NCI-H2081 (cell line): ENCODE data around the gene PRKCZ.
"Not testable (repeated sequence)": the region's sequence is repeated elsewhere in the genome, so short reads cannot be mapped to it uniquely, and the experiment has no call there.

Source experiments
- DNase-seq, 2 experiments: peaks; one replicate each; lab custom pipeline; 2025; lab: John Stamatoyannopoulos, UW

The PRKCZ gene

DNA sequence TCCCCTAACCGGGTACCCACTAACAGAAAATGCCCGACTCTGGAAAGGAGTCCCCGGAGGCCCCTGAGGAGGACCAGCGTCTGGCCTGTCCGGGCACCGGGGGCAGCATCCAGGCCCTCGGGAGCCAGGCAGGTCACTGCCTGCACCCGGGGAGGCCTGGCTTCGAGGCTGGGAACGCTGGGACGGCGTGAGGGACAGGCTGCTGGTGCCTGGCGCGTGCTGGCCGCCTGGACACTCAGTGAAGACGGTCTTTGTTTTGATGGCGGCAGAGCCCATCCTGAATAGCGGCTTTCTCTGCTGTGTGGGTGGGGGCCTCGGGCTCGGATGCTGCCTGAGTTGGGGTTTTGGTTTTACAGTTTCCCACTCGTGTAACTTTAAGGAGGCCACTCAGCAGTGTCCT, 37.6 kb downstream of the PRKCZ start:
- no peak for DNase-seq

DNA sequence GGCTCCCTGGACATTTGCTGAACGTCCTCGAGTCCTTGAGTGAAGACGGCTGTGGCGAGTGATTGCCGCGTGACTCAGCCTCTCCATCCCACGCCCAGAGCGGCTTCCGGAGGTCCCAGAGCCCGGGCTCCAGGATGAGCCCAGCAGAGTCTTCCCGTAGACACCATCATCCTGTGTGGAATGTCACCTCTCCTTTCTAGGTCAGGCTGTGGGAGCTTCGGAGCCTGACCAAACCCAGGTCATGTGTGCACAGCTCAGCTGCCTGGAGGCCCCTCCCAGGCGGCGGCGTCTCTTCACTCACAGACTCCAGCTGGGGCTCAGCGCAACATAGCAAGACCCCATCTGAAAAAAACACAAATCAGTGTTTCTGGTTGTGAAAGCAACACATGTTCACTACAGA, 38.2 kb downstream of the PRKCZ start:
- DNase-seq: no peak

DNA sequence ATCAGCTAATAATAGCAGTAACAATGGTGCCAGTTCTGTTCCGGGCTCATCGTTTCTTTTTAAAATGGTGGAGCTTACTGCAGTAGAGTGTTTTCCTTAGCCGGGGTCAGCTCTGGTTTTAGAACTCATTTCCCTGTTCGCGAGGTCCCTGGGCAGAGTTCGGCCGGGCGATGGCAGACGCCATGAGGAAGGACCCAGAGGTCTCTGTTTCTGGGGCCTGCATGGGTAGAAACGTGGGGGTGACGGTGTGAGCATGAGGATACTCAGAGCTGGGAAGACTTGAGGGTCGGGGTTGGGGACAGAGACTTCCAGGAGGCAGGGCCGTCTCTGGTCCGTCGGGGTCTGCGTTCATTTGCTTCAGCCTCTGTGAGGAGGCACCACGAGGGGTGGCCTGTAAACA, 38.8 kb downstream of the PRKCZ start:
- DNase-seq: no peak

DNA sequence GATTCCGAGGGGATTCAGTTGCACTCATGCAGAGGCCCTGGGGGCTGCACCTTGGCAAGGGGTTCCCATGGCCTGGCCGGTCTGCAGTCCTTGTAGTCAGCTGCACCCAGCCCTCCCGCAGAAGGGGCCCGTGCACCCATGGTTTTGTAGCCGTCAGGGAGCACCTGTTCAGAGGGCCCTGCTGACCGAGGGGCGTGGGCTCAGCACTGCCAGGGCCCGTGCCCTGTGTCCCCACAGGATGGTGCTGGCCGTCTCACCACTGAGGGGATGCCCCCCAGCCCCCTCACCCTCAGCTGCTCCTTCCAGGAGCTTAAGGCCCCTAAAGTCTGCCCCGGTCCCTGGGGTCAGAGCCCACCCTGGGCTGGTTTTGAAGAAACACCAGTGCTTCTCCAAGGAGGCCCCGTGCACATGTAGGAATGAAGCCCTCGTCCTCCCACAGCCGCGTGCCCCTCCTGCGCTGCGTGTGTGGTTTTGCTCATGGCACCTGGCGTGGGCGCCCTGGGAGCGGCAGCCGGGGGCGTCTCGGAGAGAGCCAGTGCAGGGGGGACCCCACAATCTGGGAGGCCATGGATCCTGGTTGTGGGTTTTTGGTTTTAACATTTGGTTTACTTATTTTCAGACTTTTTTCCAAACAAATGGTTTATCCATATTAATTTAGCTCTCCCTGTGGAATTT, 40.1 kb downstream of the PRKCZ start:
- DNase-seq: no peak

DNA sequence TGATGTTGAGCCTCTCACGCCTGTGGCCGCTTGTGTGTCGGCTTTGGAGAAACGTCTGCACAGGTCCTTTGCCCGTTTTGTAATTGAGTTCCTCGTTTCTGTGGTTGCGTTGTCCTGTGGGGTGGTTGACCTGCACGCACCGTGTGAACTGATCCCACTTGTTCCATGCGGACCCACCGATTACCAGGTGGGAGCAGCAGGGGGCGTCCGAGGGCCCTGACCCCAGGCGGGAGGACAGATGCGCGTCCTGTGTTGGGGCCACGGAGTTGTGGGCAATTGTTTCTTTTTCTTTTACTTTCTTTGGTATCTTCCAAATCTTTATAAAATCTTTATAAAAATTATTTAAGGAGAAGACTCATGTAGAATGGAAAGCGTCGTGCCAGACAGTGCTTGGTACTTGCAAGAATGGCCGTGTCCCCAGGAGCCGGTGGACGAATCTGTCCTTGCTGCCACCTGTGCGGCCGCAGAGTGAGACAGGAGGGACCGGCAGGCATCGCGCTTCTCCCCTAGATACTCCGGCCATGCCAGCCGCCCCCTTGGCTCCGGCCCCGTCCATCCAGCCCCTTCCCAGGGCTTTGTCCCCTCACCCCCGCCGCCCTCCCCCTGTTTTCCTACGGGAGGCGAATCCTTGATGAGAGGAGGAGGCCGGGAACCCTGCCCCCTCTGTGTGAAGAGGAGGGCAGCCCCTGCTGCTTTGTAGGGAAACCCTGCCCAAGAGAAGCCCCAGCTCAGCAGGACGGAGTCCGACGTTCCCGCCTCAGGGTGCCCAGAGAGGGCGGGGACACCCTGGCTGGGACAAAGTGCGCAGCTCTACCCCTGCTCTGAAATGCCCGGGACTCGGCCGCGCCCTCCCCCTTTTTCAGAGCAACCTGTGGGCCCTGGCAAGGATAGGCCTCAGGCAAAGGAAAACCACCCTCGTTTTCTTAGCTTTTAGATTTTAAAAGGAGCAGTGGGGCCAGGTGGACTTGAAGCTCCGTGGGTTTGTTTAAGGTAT, 41.7 kb downstream of the PRKCZ start:
- DNase-seq: no peak

DNA sequence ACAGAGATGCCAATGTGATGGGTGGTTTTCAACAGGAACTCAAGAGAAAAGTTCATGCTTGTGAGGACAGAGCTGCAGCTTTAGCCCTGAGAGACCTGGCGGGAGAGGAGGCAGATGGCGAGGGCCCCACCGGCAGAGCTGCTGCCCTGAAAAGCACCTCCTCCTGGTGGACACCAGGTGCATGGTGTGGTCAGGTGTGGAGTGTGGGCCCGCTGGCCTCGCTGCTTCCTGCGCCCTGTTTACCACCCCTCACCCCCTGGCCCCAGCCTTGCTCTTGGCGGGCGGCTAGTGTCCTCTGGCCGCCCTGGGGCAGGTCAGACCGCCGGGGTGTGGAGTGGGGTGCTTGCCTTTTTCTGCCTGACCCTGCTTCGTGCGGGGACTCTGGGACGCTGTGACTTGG, 42.8 kb downstream of the PRKCZ start:
- DNase-seq: no peak

DNA sequence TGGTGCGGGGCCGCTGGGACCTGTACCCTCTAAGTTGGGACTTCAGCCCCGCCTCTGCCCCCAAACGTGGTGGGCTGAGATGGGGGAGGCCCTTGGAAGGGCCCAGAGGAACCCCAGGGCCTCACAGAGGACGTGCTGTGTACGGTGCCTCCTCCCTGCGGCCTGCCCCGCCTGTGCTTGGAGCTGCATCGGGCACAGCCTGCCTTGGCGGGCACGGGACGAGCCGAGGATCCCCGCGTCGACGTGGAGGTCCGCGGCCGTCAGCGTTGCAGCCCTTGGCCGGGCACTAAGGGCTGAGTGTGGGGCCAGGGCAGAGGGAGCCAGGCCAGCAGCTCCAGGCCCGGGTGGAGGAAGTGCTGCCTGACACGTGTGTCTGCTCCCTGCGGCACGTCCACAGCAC, 43.4 kb downstream of the PRKCZ start:
- DNase-seq: no peak

DNA sequence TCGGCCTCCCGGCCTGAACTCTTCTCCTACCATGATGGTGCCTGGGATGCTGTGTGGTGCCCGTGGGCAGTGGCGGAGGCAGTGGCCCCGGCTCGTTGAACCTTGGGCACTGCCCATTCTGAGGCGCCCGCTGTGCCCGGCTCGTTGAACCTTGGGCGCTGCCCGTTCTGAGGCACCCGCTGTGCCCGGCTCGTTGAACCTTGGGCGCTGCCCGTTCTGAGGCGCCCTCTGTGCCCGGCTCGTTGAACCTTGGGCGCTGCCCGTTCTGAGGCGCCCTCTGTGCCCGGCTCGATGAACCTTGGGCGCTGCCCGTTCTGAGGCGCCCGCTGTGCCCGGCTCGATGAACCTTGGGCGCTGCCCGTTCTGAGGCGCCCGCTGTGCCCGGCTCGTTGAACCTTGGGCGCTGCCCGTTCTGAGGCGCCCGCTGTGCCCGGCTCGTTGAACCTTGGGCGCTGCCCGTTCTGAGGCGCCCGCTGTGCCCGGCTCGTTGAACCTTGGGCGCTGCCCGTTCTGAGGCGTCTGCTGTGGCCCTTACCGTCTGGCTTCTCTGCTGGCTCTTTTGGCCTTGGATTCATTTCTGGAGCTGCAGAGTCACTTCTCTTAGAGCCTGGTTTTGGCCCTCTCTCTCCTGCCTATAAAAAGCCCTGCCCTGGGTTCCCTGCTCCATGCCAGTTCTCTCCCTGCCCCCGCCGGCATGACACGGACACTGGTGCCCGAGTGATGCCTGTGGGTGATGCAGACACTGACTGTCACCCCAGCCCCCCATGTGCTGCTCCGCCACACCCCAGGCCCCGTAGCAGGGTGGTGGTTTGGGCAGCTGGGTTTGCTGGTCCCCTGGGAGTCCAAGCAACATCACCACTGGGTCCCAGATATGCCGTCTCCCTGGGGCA, 44.3 kb downstream of the PRKCZ start:
- DNase-seq: not testable (repeated sequence)

DNA sequence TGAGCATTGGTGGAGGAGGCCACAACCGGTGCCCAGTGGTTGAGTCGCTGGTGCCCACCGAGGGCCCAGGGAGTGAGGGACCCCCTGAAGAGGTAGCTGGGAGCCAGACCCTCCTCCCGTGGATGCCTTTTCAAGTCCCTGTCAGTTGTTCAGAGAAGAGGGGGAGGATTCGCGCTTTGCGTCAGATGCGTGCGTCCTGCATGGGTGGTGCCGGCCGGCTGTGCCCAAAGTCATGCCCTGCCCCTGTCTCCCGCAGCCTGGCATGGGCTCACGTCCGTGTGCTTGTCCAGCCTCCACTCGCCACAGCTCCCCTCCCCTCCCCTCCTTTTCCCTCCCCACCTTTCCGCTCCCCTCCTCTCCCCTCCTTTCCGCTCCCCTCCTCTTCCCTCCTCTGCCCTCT, 45.2 kb downstream of the PRKCZ start:
- DNase-seq: no peak

DNA sequence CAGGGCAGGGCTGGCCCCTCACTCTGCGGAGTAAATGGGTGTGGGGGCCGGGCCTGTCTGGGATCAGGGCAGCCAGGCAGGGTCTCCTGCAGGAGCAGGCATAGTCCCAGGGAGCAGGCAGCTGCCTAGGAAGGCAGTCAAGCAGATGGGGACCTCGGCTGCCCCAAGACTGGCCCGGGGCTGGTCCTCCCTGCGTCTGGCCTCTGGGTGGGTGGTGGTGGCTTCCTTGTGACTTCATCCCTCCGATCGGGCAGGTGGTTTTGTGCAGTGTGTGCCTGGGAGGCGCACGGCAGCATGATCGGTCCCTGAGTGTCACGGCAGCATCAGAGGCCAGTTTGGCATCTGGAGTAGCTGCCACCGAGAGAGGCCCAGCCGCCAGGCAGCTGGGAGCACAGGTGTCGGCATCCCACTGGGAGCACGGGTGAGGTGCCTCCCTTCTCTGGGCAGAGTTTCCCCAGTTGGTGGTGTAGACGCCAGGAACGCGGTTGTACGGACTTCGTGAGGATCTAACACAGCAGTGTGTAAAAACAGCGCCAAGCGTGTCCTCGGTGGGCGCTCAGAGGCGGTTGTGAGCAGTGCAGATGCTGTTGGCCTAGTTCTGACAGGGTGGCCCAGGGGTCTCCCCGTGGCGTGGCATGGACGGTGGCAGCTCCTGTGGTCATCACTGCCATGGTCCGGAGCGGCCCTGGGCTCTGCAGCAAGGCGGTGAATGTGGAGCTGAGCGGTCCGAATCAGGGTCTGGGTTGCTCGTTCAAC, 45.9 kb downstream of the PRKCZ start:
- DNase-seq: no peak

DNA sequence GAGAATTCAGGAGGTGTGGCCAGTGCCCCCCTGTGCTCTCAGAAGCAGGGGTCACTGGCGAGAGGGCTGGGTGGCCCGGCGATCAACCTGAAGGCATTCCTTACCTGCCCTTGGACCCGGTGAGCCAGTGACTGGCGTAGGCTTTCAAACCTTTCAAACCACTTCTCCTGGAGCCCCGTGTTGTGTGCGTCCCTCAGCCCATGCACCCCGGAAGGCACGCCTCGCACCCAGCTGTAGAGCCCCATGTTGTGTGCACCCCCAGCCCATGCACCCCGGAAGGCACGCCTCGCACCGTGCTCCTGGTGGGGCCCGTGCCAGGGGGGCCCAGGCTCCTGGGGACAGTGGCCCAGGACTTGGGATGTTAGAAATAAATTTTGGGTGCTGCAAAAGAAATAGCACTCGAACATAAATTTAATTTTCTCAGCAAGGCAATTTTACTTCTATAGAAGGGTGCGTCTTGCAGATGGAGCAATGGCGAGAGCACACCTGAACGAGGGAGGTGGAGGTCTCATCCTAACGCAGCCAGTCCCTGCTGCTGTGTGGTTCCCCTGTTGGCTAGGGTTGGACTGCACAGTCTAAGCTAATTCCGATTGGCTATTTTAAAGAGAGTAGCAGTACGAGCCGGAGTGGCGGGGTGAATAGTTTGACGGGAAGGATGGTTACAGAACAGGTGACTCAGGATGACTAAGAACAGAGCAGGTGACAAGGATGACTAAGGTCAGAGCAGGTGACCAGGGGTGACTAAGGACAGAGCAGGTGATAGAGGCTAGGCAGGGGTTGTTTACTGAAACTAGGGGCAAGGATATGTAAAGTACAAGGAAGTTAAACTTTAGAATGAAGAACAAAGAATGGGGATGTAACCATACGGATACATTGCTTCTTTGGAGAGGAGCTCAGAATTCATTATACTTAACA, 47.4 kb downstream of the PRKCZ start:
- DNase-seq: no peak

DNA sequence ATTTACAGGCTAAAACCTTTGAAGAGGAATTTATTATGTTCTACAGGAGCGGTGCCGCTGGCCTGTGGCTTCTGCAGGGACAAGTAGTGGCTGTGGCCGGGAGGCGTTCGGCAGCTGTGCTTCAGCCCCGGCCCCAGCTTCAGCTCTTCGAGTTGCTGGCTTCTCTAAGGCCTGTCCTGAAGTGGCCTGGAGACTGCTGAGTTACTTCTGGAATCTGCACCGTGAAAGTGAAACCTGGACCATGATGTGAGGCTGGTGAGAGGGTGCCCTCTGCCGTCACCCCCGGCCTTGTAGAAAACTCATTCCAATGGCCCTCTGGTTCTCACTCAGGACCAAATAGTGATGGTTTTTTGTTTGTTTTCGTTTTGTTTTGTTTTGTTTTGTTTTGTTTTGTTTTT, 48.1 kb downstream of the PRKCZ start:
- DNase-seq: no peak

DNA sequence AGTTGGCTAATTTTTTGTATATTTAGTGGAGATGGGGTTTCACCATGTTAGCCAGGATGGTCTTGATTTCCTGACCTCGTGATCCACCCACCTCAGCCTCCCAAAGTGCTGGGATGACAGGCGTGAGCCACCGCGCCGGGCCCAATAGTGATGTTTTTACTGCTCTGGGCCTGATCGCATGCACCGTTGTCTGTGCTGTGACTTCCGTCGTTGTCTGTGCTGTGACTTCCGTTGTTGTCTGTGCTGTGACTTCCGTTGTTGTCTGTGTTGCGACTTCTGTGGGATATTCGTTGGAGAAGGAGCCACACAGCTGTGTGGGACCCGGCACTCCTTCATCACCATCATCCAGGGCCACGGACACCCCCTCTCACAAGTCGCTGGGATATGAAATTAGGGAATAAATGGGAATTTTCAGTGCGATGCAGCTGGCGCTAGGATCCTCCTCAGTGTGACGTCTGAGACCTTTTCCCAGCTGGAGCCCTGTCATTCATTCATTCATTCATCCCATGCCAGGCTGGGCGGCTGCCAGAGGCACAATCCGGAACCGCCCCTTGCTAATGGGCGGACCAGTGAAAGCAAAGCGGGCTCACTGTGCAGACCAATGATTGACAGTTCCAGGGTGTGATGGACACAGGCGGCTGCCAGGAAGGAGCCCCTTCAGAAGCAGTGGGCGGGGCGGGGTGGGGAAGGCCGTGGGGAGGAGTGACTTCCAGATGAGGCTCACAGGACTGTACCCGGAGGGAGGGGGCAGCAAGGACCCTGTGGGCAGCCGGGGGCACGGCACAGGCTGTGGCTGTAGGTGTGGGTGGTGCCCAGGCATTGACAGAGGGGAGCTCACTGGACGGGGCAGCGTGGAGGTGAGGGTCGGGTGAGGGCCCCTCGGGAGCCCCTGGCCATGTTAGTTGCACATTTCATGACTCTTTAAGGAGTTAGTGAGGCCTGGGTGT, 48.9 kb downstream of the PRKCZ start:
- DNase-seq: no peak

DNA sequence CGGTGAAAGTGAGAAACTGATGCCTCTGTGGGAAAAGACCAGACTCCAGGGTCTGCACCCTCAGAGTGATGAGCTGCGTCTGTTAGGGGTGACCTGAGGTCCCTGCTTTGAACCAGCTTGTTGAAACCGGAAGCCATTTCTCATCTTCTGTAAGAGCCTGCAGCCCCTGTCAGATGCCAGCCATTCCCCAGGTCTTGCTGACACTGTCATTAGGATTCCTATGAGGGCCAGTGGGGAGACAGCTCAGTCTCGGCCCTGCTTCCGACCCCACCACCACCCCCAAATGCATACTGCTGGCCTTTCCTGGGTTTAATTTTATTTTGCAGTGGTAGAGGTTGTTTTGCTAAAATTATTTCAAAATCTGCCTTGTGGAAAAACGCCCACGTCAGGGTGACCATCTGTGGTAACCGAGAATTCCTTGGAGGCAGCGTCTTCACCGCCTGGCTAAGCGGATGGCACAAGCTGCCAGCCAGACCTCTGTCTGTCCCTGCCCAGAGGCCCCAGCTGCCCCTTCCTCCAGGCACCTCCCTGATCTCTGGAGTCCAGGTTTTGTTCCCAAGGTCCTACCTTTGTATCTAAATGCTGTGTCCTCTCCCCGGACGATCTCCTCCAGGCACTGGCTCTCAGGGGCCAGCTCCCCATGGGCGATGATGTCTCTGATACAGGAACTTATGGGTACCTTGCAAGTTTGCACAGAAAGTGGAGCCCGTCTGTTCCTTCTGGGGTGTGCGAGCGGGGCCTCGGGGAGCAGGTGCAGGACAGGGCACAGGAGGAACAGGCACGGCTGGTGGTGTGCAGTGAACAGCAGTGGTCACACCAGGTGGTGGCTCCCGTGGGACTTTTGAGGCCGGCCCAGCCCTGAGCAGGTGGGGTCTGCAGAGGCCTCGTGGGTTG, 49.9 kb downstream of the PRKCZ start:
- no peak for DNase-seq

DNA sequence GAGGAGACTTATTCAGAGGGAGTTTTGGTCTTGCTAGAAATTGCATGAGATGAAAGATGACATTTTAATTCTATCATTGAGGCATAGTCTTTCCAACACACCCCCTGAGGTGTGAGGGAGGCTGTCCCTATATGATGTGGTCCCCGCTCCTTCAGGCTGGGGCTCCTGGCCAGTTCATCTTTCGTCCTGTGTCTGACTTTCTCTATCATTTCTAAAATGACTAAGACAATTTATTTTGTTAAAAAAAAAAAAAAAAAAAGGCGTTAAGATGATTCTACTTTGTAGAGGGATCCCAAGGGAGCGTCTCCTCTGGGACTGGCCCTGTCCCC, 50.5 kb downstream of the PRKCZ start:
- DNase-seq: no peak

DNA sequence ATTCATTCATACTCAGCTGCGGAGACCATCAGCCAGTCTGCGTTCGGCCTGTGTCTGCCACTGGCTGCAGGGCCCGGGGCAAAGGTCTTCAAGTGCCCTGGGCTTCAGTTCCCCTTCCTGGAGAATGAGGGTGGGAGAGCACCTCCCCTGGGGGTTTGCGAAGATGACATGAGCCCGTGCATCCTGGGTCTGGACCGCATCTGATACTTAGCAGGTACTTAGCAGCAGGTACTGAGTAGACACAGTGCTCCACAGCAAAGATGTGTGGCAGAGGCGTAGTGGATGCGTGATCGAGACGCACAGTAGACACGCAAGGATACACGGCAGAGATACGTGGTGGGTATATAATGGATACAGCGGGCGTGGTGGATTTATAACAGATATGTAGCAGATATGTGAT, 51.3 kb downstream of the PRKCZ start:
- DNase-seq: no peak

DNA sequence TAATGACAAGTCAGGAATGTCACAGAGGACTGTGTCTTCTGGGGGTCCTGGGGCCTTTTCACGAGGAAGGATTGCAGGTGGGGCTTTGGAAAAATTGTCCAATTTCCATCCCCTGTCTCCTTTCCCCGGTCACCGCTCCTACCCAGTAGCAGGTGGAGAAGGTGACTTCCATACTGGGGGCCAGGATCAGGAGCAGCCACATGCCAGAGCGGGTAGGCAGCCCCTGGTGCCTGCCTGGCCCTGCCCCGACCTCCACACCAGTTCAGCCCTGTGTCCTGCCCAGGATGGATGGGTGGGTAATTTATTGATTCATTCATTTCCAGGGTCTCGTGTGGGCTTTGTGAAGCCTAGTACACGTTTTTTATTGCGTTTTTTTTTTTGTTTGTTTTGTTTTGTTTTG, 51.7 kb downstream of the PRKCZ start:
- DNase-seq: no peak

DNA sequence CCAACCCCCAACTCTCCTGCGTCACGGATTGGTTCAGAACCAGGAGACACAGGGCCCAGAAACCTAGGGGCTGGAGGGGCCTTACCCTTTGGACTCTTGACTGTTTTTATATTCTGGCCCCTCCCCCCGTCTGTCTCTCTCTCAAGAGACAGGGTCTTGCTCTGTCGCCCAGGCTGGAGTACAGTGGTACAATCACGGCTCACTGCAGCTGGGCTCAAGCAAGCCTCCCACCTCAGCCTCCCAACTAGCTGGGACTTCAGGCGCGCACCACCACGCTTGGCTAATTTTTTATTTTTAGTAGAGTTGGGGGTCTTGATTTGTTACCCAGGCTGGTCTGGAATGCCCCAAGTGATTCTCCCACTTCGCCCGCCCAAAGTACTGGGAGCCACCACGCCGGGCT, 52.5 kb downstream of the PRKCZ start:
- no peak for DNase-seq
